WTC11 (cell line): ENCODE measurements around the gene DSTYK. TPM values are rescaled to one million over a fixed set of nuclear protein-coding genes. Genes with fewer than 3 reads are reported as not detected.

ENCODE experiments used
- AR ChIP-seq: fragments of 250-450 bp; sonication (Bioruptor Pico); IDR thresholded peaks from 2 replicates; pipeline ENCODE4 v1.9.0; 2021; ENCODE audit warnings: mild to moderate bottlenecking
- ATF6 ChIP-seq: sonication (generic); formaldehyde crosslinking; IDR thresholded peaks from 2 replicates; pipeline ENCODE4 v1.8.1; 2023; ENCODE audit warnings: mild to moderate bottlenecking, missing genetic modification reagents
- CBFB ChIP-seq: sonication (generic); formaldehyde crosslinking; IDR thresholded peaks from 2 replicates; pipeline ENCODE4 v1.8.1; 2022; ENCODE audit warnings: mild to moderate bottlenecking, low read depth, missing genetic modification reagents
- FOXJ3 ChIP-seq: sonication (generic); formaldehyde crosslinking; IDR thresholded peaks from 2 replicates; pipeline ENCODE4 v1.9.0; 2021; ENCODE audit warnings: missing genetic modification reagents, mild to moderate bottlenecking, borderline replicate concordance
- FOXK1 ChIP-seq: sonication (generic); formaldehyde crosslinking; IDR thresholded peaks from 2 replicates; pipeline ENCODE4 v1.8.0; 2022; ENCODE audit warnings: mild to moderate bottlenecking, moderate library complexity, missing genetic modification reagents
- FOXP1 ChIP-seq: sonication (generic); formaldehyde crosslinking; IDR thresholded peaks from 2 replicates; pipeline ENCODE4 v1.8.0; 2022; ENCODE audit warnings: missing genetic modification reagents, mild to moderate bottlenecking, moderate library complexity, borderline replicate concordance
- IRF1 ChIP-seq: sonication (generic); formaldehyde crosslinking; IDR thresholded peaks from 2 replicates; pipeline ENCODE4 v1.8.0; 2023; ENCODE audit warnings: missing genetic modification reagents
- KAT7 ChIP-seq: sonication (generic); formaldehyde crosslinking; IDR thresholded peaks from 2 replicates; pipeline ENCODE4 v1.8.1; 2023; ENCODE audit warnings: missing genetic modification reagents, mild to moderate bottlenecking, borderline replicate concordance
- NFE2L1 ChIP-seq: sonication (generic); formaldehyde crosslinking; IDR thresholded peaks from 2 replicates; pipeline ENCODE4 v1.8.1; 2023; ENCODE audit warnings: missing genetic modification reagents
- SP1 ChIP-seq: sonication (generic); formaldehyde crosslinking; conservative IDR thresholded peaks from 2 replicates; pipeline ENCODE4 v1.8.1; 2022; ENCODE audit warnings: missing genetic modification reagents
- TCF7 ChIP-seq: sonication (generic); formaldehyde crosslinking; IDR thresholded peaks from 2 replicates; pipeline ENCODE4 v1.8.0; 2022; ENCODE audit warnings: mild to moderate bottlenecking, low read depth, missing genetic modification reagents, moderate library complexity
- USF2 ChIP-seq: sonication (generic); formaldehyde crosslinking; IDR thresholded peaks from 2 replicates; pipeline ENCODE4 v1.8.1; 2023; ENCODE audit warnings: mild to moderate bottlenecking, missing genetic modification reagents, moderate library complexity
- ZMAT4 ChIP-seq: fragments of 250-450 bp; sonication (Bioruptor Pico); IDR thresholded peaks from 2 replicates; pipeline ENCODE4 v1.9.0; 2021; ENCODE audit warnings: mild to moderate bottlenecking
- ZNF317 ChIP-seq: sonication (generic); formaldehyde crosslinking; IDR thresholded peaks from 2 replicates; pipeline ENCODE4 v1.8.1; 2023; ENCODE audit warnings: low read depth, mild to moderate bottlenecking, moderate library complexity, missing genetic modification reagents, borderline replicate concordance
- ZNF425 ChIP-seq: fragments of 250-450 bp; sonication (Bioruptor Pico); conservative IDR thresholded peaks from 2 replicates; pipeline ENCODE4 v1.9.0; 2021; ENCODE audit warnings: mild to moderate bottlenecking
- ZNF532 ChIP-seq: fragments of 250-450 bp; sonication (Bioruptor Pico); IDR thresholded peaks from 2 replicates; pipeline ENCODE4 v1.9.0; 2021; ENCODE audit warnings: mild to moderate bottlenecking, borderline replicate concordance
- total RNA-seq: library from RNA; stranded (reverse); gene quantifications from 3 replicates; pipeline ENCODE4 v1.2.3, GENCODE V29; 2021

The DSTYK gene
- total RNA-seq, 1 experiment from 2014 or later: 11.6 TPM

- TF ChIP-seq USF2 (CRISPR knock-in tag) (no peak), IRF1 (CRISPR knock-in tag) (peak; percentile 27; the same call in 1 of the 2 replicates), SP1 (peak; percentile 87; the same call in 1 of the 2 replicates), NFE2L1 (0 out of 2 replicates have a peak, but pooled peaks have one; percentile 46), AR (CRISPR knock-in tag) (no peak), CBFB (CRISPR knock-in tag) (no peak), TCF7 (CRISPR knock-in tag) (no peak), FOXP1 (CRISPR knock-in tag) (no peak), ZNF317 (no peak), ATF6 (CRISPR knock-in tag) (no peak), ZMAT4 (CRISPR knock-in tag) (peak; percentile 66; the same call in 1 of the 2 replicates), FOXK1 (CRISPR knock-in tag) (peak; percentile 99), FOXJ3 (CRISPR knock-in tag) (no peak), KAT7 (CRISPR knock-in tag) (no peak), ZNF425 (no peak), ZNF532 (CRISPR knock-in tag) (peak; percentile 42; the same call in 1 of the 2 replicates)
Measured at GRCh38 chr1:205121660-205122488, 89.6 kb downstream of the DSTYK start, which contains the start of gene RBBP5 (continued).
